Ovary (tissue), 9 donors: ENCODE results near the gene RHO. TPM values are rescaled to one million over a fixed set of nuclear protein-coding genes. Genes with fewer than 3 reads are reported as not detected.

Experiments used
- DNase-seq, 5 donors: peaks; one replicate each; pipeline ENCODE4 v3.0.0-alpha.2; 2019 to 2020
- H3K27ac ChIP-seq, 2 donors: fragments of 200-600 bp; one replicate each; pipeline versions ENCODE4 v1.5.1 to v1.8.0; 2019 to 2022
- H3K27me3 ChIP-seq: fragments of 200-600 bp; one replicate; pipeline ENCODE4 v1.8.0; 2022
- H3K36me3 ChIP-seq: fragments of 200-600 bp; sonication (generic); one replicate; pipeline ENCODE4 v1.5.1; 2019
- H3K4me1 ChIP-seq: one replicate; pipeline ENCODE4 v1.8.1; 2013; ENCODE audit warnings: mild to moderate bottlenecking, moderate library complexity; ENCODE audit not compliant: insufficient read depth
- H3K4me3 ChIP-seq: fragments of 200-600 bp; sonication (generic); one replicate; pipeline ENCODE4 v1.5.1; 2017
- H3K9me3 ChIP-seq, 2 donors: fragments of 200-600 bp in 1 of 2; sonication (generic) in 1 of 2; one replicate each; pipeline versions ENCODE4 v1.5.1 to v1.8.1; 2013 to 2019; ENCODE audit warnings: mild to moderate bottlenecking in 1 of 2, moderate library complexity in 1 of 2
- EP300 ChIP-seq: sonication (generic); formaldehyde crosslinking; IDR thresholded peaks from one replicate; pipeline ENCODE4 v1.6.1; 2017; ENCODE audit warnings: antibody characterized with exemption
- POLR2A ChIP-seq: fragments of 450-650 bp; IDR thresholded peaks from one replicate; pipeline ENCODE4 v1.6.1; 2017; ENCODE audit warnings: antibody characterized with exemption, mild to moderate bottlenecking, moderate library complexity
- WGBS, 3 donors: extraction: QIAGEN DNeasy Blood & Tissue Kit in 1 of 3; methylation state at CpG; one replicate each; pipeline versions ENCODE4 v1.1.5 to v1.1.7; 2013 to 2017; 5-methylcytosine and 5-hydroxymethylcytosine counted together
- intact Hi-C, 4 donors: fragments of 100-400 bp; cut with DNase I; formaldehyde crosslinking; loops; one replicate each; pipeline versions ENCODE4 v1.11.0 to v1.15.1; 2022 to 2023
- polyA plus RNA-seq, 2 donors: library from polyadenylated mRNA; stranded (reverse); fragments of 200-250 nt in 1 of 2; fragments of 350-450 nt in 1 of 2; fragmentation: Illumina TruSeq in 1 of 2; extraction: RNeasy Lipid Tissue Mini Kit (QIAGEN cat#74804) in 1 of 2; gene quantifications; one replicate each; pipeline ENCODE4 v1.2.3, GENCODE V29; 2013 to 2014
- total RNA-seq, 7 donors: library from RNA; depleted of rRNA in 2 of 7; stranded (reverse); fragments of >200 nt in 2 of 7; fragmentation: NEBNext Ultra II Directional in 3 of 7; extraction: Animal tissue kit (Norgen Biotek cat#: 25700) in 3 of 7; gene quantifications; one replicate each; pipeline versions ENCODE4 v1.1.0 to v1.2.4, GENCODE V29; 2016 to 2023
- TF ChIP-seq, protein P1 (sequence below), 3 donors: fragments of 450-650 bp in 2 of 3; fragments of 200-600 bp in 1 of 3; IDR thresholded peaks; one replicate each; pipeline versions ENCODE4 v1.5.1 to v1.8.0; 2016 to 2022; ENCODE audit warnings: antibody characterized with exemption in 3 of 3, mild to moderate bottlenecking in 1 of 3
- donor health status: DM: no; HTN: no; CAD: no; lungs with moderate emphysema.
- donor health status: DM: no; HTN: no; CAD: no.
- donor health status: Bipolar disorder and iron deficiency.
- donor health status: DM: yes; HTN: yes; CAD: no.
- donor health status: DM: no; HTN: no; CAD: no.
- donor health status: DM: yes; HTN: yes; CAD: no.

RHO gene
- total and polyA plus RNA-seq, 9 donors, result 0.13 to 0.24 TPM; not detected in 7

DNA sequence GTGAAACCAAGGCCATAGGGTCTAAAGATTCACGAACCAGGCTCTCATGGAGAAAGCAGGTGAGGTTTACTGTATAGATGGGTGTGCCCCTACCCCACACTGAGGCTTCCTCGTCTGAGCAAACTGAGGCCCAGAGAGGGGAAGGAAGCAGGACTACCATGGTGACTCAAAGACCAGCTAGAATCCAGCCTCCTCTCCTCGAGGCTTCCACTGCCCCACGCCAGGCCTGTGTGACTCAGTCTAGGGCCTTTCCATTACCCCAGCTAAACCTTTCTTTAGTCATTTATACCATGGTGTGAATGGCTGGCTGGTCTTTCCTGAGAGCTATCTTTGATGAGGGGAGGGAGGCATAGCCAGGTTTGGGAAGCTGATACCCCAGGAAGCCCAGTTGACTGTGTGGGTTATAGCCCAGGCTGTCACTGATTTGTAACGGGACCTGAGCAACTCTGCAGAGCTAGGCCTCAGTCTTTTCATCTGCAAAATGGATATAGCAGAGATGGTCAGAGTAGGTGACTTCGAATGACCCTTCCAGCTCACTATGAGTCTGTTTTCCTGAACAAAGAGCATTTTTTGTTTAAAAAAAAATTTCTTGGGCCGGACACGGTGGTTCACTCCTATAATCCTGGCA lies 3.0 kb upstream of the RHO start:
- Histone ChIP-seq H3K9me3 (no peaks in the 10 kb centered on the region), H3K36me3 (no peaks in the 10 kb centered on the region), H3K4me3 (no peak overlapping the region), H3K4me1 (peaks cover 3% of the 10 kb centered on the region), H3K27ac (no peak overlapping the region), H3K27me3 (no peaks in the 10 kb centered on the region)
- intact Hi-C loops, result no loop called here
- DNase-seq, result no peak
- 77 to 80% (median 78%) methylated on average over 8 of the region's 8 CpGs for WGBS, 3 donors
- TF ChIP-seq, protein P1, sequence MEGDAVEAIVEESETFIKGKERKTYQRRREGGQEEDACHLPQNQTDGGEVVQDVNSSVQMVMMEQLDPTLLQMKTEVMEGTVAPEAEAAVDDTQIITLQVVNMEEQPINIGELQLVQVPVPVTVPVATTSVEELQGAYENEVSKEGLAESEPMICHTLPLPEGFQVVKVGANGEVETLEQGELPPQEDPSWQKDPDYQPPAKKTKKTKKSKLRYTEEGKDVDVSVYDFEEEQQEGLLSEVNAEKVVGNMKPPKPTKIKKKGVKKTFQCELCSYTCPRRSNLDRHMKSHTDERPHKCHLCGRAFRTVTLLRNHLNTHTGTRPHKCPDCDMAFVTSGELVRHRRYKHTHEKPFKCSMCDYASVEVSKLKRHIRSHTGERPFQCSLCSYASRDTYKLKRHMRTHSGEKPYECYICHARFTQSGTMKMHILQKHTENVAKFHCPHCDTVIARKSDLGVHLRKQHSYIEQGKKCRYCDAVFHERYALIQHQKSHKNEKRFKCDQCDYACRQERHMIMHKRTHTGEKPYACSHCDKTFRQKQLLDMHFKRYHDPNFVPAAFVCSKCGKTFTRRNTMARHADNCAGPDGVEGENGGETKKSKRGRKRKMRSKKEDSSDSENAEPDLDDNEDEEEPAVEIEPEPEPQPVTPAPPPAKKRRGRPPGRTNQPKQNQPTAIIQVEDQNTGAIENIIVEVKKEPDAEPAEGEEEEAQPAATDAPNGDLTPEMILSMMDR (IDR thresholded peaks at IDR 0.05), result no peak
- no peak for TF ChIP-seq EP300
- TF ChIP-seq POLR2A, result no peak

DNA sequence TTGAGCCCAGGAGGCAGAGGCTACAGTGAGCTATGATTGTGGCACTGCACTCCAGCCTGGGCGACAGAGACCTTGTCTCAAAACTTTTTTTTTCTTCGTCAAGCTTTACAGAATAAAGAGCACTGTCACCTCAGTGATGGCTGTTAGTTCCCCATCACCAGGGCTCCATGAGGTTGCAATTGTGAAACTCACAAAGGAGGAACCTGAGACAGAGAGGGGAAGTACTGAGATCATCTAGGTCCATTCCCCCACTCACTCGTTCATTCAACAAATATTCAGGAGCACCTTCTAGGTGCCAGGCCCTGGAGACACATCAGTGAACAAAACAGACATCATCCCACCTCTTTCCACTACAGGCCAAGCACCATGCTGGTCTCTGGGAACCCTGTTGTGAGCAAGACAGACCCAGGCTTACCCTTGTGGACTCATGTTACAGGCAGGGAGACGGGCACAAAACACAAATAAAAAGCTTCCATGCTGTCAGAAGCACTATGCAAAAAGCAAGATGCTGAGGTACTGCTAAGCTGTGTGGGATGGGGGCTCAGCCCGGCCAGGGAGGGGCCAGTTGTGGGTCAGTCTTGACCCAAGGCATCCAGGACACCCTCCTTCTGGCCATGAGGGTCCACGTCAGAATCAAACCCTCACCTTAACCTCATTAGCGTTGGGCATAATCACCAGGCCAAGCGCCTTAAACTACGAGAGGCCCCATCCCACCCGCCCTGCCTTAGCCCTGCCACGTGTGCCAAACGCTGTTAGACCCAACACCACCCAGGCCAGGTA lies 2.1 kb upstream of the RHO start:
- Histone ChIP-seq H3K9me3 (no peaks in the 10 kb centered on the region), H3K36me3 (no peaks in the 10 kb centered on the region), H3K4me3 (no peak overlapping the region), H3K27ac (no peak overlapping the region), H3K4me1 (peaks cover 6% of the 10 kb centered on the region), H3K27me3 (no peaks in the 10 kb centered on the region)
- intact Hi-C loops, result no loop called here
- TF ChIP-seq POLR2A, result no peak
- TF ChIP-seq EP300, result no peak
- TF ChIP-seq, protein P1 (IDR thresholded peaks at IDR 0.05), result no peak
- WGBS, 3 donors, result 78 to 82% (median 81%) methylated on average over 12 of the region's 12 CpGs
- DNase-seq, result no peak

DNA sequence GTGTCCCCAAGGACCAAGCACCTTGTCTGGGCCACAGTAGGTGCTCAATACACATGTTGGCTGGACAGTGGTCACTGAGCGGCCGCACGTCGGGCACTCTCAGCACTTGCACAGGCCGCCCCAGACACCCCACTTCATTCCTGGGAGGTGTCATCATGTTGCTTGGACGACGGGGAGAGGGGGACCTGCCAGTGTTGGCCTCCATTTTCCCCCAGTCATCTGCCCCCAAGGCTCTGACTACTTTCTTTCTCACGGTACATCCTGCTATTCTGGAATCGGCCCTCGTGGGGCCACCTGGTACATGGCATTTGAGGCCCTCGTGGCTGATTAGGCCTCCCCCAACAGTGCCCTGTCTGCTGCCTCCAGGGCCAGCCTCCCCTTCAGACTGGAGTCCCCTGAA lies 1.2 kb upstream of the RHO start:
- H3K4me1 ChIP-seq, result peaks cover 6% of the 10 kb centered on the region
- intact Hi-C loops, result no loop called here
- WGBS, 3 donors, result 92 to 95% (median 93%) methylated on average over 11 of the region's 11 CpGs
- H3K4me3 ChIP-seq, result no peak overlapping the region
- no peaks in the 10 kb centered on the region for H3K36me3 ChIP-seq
- no peak for DNase-seq
- TF ChIP-seq, protein P1 (IDR thresholded peaks at IDR 0.05), result no peak
- TF ChIP-seq POLR2A (no peak), EP300 (no peak)
- no peak overlapping the region for H3K27ac ChIP-seq
- H3K27me3 ChIP-seq, result no peaks in the 10 kb centered on the region
- no peaks in the 10 kb centered on the region for H3K9me3 ChIP-seq

DNA sequence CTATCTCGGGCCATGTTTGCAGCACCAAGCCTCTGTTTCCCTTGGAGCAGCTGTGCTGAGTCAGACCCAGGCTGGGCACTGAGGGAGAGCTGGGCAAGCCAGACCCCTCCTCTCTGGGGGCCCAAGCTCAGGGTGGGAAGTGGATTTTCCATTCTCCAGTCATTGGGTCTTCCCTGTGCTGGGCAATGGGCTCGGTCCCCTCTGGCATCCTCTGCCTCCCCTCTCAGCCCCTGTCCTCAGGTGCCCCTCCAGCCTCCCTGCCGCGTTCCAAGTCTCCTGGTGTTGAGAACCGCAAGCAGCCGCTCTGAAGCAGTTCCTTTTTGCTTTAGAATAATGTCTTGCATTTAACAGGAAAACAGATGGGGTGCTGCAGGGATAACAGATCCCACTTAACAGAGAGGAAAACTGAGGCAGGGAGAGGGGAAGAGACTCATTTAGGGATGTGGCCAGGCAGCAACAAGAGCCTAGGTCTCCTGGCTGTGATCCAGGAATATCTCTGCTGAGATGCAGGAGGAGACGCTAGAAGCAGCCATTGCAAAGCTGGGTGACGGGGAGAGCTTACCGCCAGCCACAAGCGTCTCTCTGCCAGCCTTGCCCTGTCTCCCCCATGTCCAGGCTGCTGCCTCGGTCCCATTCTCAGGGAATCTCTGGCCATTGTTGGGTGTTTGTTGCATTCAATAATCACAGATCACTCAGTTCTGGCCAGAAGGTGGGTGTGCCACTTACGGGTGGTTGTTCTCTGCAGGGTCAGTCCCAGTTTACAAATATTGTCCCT lies 1.2 kb downstream of the RHO start:
- H3K27ac ChIP-seq, result no peak overlapping the region
- no peak overlapping the region for H3K4me3 ChIP-seq
- H3K27me3 ChIP-seq, result no peaks in the 10 kb centered on the region
- H3K4me1 ChIP-seq, result peaks cover 6% of the 10 kb centered on the region
- no peaks in the 10 kb centered on the region for H3K9me3 ChIP-seq
- H3K36me3 ChIP-seq, result no peaks in the 10 kb centered on the region
- intact Hi-C loops, result no loop called here
- TF ChIP-seq, protein P1 (IDR thresholded peaks at IDR 0.05), result no peak
- TF ChIP-seq POLR2A (no peak), EP300 (no peak)
- 73 to 83% (median 83%) methylated on average over 12 of the region's 12 CpGs for WGBS, 3 donors
- no peak for DNase-seq
